Erythroblast (primary cell): Measurements from ENCODE around the gene LPCAT2.

ENCODE experiments used
- DNase-seq, 2 experiments: peaks; one replicate each; lab custom pipeline; 2025; lab: John Stamatoyannopoulos, UW
- GATA1 ChIP-seq: IDR thresholded peaks from 2 replicates; pipeline ENCODE4 v1.6.1; 2011; ENCODE audit warnings: low read depth, mild to moderate bottlenecking, control low read depth, low read length, moderate library complexity
- POLR2A ChIP-seq: IDR thresholded peaks from 2 replicates; pipeline ENCODE4 v1.6.1; 2011; ENCODE audit warnings: mild to moderate bottlenecking, low read length

Gene LPCAT2

DNA sequence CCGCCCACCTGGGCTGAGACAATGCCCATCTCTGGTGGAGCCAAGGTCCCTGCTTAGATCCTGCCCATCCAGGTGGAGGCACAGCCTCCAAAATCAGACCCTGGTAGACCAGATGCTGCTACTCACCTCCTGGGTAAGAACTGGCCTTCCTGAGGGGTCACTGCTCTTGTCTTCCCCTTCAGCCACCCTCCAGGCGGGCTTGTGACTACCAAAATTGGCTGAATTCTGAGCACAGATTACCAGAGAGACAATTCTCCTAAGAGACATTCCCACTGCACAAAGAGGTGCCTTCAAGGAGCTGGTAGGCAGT lies 19.0 kb upstream of the LPCAT2 start:
- TF ChIP-seq POLR2A (no peak), GATA1 (no peak)
- no peak for DNase-seq

GRCh38 chr16:55490301-55490700 lies 18.6 kb upstream of the LPCAT2 start:
- TF ChIP-seq GATA1 (no peak), POLR2A (no peak)

GRCh38 chr16:55491691-55492090 lies 17.2 kb upstream of the LPCAT2 start:
- DNase-seq, result no peak
- TF ChIP-seq POLR2A, result no peak
- TF ChIP-seq GATA1, result no peak

More at GRCh38 chr16:55490301-55490700, 18.6 kb upstream of the LPCAT2 start:
- DNase-seq, result no peak

DNA sequence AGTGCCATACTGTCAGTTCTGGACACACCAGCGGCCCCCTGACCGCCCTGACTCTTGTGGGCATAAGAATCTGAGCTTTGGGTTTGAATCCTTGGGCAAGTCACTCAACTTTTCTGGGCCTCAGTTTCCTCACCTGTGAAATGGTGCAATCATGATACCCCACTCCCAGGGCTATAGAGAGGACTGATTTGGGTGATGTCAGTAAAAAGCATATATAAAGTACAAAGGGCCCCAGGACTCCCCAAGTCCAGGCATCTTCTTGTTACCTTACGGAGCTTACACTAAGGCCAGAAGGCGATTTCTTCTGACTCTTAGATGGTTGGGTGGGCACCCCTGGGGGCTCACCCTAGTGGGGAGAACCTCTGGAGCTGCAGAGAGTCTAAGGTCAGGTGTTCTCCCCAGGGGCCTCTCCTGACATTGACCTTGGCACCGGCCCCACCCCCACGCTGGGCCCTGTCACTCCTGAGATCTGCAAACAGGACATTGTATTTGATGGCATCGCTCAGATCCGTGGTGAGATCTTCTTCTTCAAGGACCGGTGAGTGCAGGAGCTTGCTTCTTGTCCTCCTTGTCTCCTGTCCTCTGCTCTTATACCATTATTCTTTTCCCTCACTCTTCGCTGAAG lies 16.0 kb upstream of the LPCAT2 start:
- no peak for DNase-seq

GRCh38 chr16:55494994-55495421 lies 13.9 kb upstream of the LPCAT2 start:
- TF ChIP-seq GATA1 (no peak), POLR2A (no peak)
- peak; percentile 2 to 10 for DNase-seq

More for the DNA sequence above, 16.0 kb upstream of the LPCAT2 start:
- TF ChIP-seq POLR2A, result no peak
- no peak for TF ChIP-seq GATA1

DNA sequence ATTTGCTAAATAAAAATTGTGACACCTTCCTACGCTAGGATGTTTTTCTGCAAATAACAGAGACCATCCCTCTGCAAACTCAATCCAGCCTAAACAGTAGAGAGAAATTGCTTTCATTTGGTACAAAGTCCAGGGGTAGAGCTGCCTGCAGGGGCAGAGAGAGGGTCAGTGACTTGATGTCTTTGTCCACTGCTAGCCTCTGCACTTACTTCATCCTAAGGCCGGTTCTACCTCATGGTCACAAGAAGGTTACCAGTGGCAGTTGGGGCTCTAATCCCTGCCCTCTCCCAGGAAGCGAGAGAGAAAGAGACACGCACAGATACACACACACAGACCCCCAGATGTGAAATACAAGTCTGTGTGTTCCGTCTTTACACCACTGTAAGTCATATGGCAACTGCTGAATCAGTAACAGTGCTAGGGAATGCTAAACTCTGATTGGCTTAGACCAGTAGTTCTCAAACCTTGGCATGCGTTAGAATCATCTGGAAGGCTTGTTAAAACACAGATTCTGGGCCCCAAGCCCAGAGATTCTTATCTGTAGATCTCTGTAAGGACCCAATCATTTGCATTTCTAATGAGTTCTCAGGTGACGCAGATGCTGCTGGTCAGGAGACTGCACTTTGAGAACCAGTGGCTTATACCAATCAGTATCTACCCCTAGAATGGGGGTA lies 13.1 kb upstream of the LPCAT2 start:
- TF ChIP-seq POLR2A (no peak), GATA1 (no peak)
- DNase-seq, result no peak

DNA sequence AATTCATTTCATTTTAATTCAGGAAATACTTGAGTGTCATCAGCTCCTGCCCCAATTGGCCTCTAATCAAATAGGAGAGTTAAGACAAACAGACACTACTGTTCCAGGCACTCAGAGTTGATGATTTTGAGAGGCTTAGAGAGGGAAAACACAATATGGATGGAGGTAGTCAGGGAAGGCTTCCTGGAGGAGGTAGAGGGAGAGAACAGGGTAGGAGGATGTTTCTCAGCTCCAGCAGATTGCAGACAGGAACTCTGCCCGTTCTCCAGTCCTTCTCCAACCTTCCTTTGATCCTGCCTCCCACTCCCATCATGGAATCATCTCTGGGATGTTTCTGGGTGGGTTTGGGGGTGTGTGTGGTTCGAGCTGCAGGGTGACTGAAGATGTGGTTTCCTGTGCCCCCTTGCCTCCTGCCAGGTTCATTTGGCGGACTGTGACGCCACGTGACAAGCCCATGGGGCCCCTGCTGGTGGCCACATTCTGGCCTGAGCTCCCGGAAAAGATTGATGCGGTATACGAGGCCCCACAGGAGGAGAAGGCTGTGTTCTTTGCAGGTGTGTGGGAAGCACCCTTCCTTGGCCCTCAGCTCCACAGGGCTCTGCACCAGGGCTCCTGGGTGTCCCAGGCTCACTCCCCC lies 12.2 kb upstream of the LPCAT2 start:
- TF ChIP-seq GATA1, result no peak
- TF ChIP-seq POLR2A, result no peak
- DNase-seq, result no peak

GRCh38 chr16:55497558-55497957 lies 11.3 kb upstream of the LPCAT2 start:
- no peak for DNase-seq
- TF ChIP-seq GATA1, result no peak
- TF ChIP-seq POLR2A, result no peak

DNA sequence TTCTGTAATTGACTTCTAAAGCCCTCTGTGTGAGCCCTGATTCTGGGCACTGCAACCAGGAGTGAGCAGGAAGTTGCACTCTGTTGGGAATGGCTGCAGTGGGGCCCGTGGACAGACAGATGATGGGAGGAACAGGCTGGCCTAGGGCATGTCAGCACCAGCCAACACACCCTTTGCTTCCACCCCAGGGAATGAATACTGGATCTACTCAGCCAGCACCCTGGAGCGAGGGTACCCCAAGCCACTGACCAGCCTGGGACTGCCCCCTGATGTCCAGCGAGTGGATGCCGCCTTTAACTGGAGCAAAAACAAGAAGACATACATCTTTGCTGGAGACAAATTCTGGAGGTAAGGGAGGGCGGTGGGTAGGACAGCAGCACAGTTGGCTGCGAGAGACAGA lies 10.8 kb upstream of the LPCAT2 start:
- no peak for DNase-seq
- TF ChIP-seq GATA1, result no peak
- no peak for TF ChIP-seq POLR2A

- DNase-seq, result no peak
- TF ChIP-seq POLR2A, result no peak
- TF ChIP-seq GATA1, result no peak
Observed at GRCh38 chr16:55499281-55499680, 9.6 kb upstream of the LPCAT2 start.

GRCh38 chr16:55499951-55500529 lies 8.8 kb upstream of the LPCAT2 start:
- DNase-seq, result peak in 1 of 2 experiments; percentile 5
- TF ChIP-seq POLR2A (no peak), GATA1 (no peak)

DNA sequence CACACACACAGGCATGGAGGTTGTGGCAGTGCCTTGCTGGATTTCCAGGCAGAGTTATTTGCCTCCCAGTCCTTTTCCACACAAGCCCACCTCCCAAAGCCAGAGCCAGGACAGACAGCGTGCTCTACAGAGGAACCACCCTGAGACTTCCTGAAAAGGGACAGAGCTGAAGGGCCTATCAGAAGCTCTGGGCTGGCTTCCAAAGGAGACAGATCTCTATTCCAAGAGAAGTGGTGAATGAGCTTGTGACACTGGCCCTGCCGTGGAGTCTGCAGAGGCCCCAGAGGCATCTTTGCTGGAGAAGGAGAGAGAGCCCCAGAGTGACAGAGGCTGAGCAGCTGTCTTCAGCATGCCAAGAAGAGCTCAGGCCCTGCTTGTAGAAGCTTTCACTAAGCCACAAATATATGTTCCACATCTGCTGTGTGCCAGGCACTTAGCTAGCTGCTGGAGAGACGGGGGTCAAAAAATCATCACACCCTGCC lies 8.3 kb upstream of the LPCAT2 start:
- TF ChIP-seq GATA1, result no peak
- TF ChIP-seq POLR2A, result no peak
- peak; percentile 5 to 11 for DNase-seq

DNA sequence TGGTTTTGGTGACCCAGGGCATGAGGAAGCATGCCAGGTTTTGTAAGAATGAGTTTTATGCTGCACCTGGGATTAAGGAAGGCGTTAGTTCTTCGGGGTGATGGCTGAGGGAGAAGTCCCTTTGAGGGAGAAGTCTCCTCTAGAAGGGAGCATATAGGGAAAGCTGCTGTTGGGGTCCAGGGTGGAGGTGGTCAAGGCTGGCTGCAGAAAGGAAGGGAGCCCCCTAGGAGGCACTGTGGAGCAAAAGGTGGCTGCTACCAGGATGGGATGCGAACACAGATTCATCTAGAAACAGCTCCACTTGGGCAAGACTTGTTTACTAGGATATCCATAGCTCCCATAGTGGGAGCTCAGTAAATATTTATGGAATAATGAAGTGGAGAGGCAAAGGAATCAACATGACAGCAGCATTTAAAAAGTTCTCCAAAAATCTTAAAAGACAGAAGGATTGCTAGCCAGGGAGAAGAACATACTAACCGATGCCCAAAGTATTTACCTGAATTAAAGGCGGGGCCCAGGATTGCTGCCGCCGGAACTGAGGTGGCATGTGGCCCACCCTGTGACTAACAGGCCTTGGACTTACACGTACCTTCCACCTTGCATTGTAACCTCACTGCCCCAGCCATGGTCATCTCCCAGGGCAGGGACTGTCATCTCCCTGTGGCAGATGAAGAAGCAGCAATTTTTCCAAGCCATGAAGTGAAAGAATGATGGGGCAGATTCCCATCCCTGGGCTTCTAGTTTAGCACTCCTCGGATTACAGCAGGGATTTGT lies 7.1 kb upstream of the LPCAT2 start:
- TF ChIP-seq GATA1, result no peak
- no peak for TF ChIP-seq POLR2A
- DNase-seq, result peak in 1 of 2 experiments; percentile 2
